Measurements from ENCODE around the gene PEAR1.

- TF ChIP-seq POLR2A (IDR thresholded peaks at IDR 0.05; ENCODE audit: extremely low read depth, insufficient read length) (no peak), CTCF (IDR thresholded peaks at IDR 0.05; ENCODE audit: low read depth, low read length) (no peak)
Measured at GRCh38 chr1:156893048-156893953, at the start of gene PEAR1.

Measured in NB4 (cell line).